Measurements from ENCODE around the gene PGM1.

- TF ChIP-seq CTCF (IDR thresholded peaks at IDR 0.05) (no peak), POLR2A (IDR thresholded peaks at IDR 0.05) (no peak)
These were observed 7.8 kb downstream of the PGM1 start for GRCh38 chr1:63601061-63601460.
